Peyer's patch (tissue), 4 donors: Measurements from ENCODE around the gene LGALS4. TPM values are rescaled to one million over a fixed set of nuclear protein-coding genes. Genes with fewer than 3 reads are reported as not detected.
"Not testable (repeated sequence)": the region's sequence is repeated elsewhere in the genome, so short reads cannot be mapped to it uniquely, and the experiment has no call there.

Experiments
- DNase-seq, 3 donors: peaks; one replicate each; pipeline ENCODE4 v3.0.0-alpha.2; 2017 to 2019
- H3K27ac ChIP-seq, 4 donors: fragments of 200-600 bp; sonication (generic); one replicate each; pipeline ENCODE4 v1.5.1; 2016 to 2019
- H3K27me3 ChIP-seq, 2 donors: fragments of 200-600 bp; sonication (generic); one replicate each; pipeline ENCODE4 v1.5.1; 2019
- H3K36me3 ChIP-seq, 3 donors: fragments of 200-600 bp; sonication (generic); one replicate each; pipeline ENCODE4 v1.5.1; 2016 to 2019
- H3K4me1 ChIP-seq, 4 donors: fragments of 200-600 bp; sonication (generic); one replicate each; pipeline ENCODE4 v1.5.1; 2016 to 2019
- H3K4me3 ChIP-seq, 4 donors: fragments of 200-600 bp; sonication (generic); 1 replicate in 3 of 4; 2 replicates in 1 of 4; pipeline ENCODE4 v1.5.1; 2016 to 2019; ENCODE audit warnings: mild to moderate bottlenecking in 1 of 4
- H3K9me3 ChIP-seq, 4 donors: fragments of 200-600 bp; sonication (generic); one replicate each; pipeline ENCODE4 v1.5.1; 2016 to 2019; ENCODE audit warnings: mild to moderate bottlenecking in 1 of 4
- POLR2A ChIP-seq, 2 donors: fragments of 450-650 bp; IDR thresholded peaks; one replicate each; pipeline ENCODE4 v1.5.1; 2017; ENCODE audit warnings: antibody characterized with exemption in 2 of 2, mild to moderate bottlenecking in 2 of 2, moderate library complexity in 2 of 2
- total RNA-seq, 4 donors: library from RNA; depleted of rRNA; stranded (reverse); fragments of >200 nt; gene quantifications; one replicate each; pipeline ENCODE4 v1.1.0, GENCODE V29; 2016
- TF ChIP-seq, protein P1 (sequence below), 6 experiments: fragments of 450-650 bp in 4 of 6; fragments of 200-600 bp in 2 of 6; sonication (generic) in 1 of 6; IDR thresholded peaks; one replicate each; pipeline ENCODE4 v1.5.1; 2017 to 2019; ENCODE audit warnings: antibody characterized with exemption in 6 of 6, mild to moderate bottlenecking in 3 of 6, moderate library complexity in 1 of 6

The LGALS4 gene
- total RNA-seq, 4 donors from 2014 or later = 1,215 to 4,170 (median 2,579) TPM

DNA sequence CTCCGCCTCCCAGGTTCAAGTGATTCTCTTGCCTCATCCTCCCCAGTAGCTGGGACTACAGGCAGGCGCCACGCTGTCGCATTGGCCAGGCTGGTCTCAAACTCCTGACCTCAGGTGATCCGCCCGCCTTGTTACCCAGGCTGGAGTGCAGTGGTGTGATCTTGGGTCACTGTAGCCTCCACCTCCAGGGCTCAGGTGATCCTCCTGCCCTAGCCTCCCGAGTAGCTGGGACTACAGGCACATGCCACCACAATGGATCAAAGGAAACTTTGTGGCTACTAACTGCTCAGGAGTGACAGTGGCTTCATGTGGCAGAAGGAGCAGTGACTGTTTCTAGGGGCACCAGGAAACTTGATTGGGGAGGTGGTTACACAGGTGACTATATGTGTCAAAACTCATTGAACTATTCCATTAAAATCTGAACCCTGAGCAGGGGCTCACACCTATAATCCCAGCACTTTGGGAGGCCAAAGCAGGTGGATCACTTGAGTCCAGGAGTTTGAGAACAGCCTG lies 27.5 kb downstream of the LGALS4 start:
- TF ChIP-seq, protein P1, sequence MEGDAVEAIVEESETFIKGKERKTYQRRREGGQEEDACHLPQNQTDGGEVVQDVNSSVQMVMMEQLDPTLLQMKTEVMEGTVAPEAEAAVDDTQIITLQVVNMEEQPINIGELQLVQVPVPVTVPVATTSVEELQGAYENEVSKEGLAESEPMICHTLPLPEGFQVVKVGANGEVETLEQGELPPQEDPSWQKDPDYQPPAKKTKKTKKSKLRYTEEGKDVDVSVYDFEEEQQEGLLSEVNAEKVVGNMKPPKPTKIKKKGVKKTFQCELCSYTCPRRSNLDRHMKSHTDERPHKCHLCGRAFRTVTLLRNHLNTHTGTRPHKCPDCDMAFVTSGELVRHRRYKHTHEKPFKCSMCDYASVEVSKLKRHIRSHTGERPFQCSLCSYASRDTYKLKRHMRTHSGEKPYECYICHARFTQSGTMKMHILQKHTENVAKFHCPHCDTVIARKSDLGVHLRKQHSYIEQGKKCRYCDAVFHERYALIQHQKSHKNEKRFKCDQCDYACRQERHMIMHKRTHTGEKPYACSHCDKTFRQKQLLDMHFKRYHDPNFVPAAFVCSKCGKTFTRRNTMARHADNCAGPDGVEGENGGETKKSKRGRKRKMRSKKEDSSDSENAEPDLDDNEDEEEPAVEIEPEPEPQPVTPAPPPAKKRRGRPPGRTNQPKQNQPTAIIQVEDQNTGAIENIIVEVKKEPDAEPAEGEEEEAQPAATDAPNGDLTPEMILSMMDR (IDR thresholded peaks at IDR 0.05) = no peak
- no peak for TF ChIP-seq POLR2A (IDR thresholded peaks at IDR 0.05)
- Histone ChIP-seq H3K27ac (no peak overlapping the region), H3K9me3 (no peaks in the 10 kb centered on the region), H3K27me3 (no peaks in the 10 kb centered on the region), H3K4me3 (no peak overlapping the region), H3K36me3 (no peaks in the 10 kb centered on the region), H3K4me1 (no peaks in the 10 kb centered on the region)
- DNase-seq = no peak

DNA sequence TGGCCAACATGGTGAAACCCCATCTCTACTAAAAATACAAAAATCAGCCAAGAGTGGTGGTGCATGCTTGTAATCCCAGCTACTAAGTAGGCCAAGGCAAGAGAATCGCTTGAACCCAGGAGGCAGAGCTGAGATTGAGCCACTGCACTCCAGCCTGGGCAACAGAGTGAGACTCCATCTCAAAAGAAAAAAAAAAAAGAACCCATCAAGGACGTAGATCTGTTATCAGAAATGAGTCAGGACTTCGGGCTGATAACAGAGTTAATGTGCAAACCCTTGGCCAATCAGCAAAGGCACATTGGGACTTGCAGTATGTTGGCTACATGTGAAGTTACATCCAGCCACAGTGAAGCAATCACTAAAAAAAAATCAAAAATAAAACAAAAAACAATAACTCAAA lies 28.5 kb downstream of the LGALS4 start:
- DNase-seq = peak in 1 of 3 donors; percentile 75
- Histone ChIP-seq H3K4me3 (no peak overlapping the region), H3K36me3 (no peaks in the 10 kb centered on the region)

DNA sequence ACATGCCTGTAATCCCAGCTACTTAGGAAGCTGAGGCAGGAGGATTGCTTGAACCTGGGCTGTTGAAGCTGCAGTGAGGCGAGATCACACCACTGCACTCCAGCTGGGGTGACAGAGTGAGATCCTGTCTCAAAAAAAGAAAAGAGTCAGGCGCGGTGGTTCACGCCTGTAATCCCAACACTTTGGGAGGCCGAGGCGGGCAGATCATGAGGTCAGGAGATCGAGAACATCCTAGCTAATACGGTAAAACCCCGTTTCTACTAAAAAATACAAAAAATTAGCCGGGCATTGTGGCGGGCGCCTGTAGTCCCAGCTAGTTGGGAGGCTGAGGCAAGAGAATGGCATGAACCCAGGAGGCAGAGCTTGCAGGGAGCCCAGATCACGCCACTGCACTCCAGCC lies 30.5 kb downstream of the LGALS4 start:
- not testable (repeated sequence) for H3K4me1 ChIP-seq, H3K27ac ChIP-seq, DNase-seq, H3K36me3 ChIP-seq, H3K9me3 ChIP-seq, H3K27me3 ChIP-seq, H3K4me3 ChIP-seq

More for the DNA sequence above, 28.5 kb downstream of the LGALS4 start:
- TF ChIP-seq, protein P1 (IDR thresholded peaks at IDR 0.05) = no peak
- no peak for TF ChIP-seq POLR2A (IDR thresholded peaks at IDR 0.05)
- no peaks in the 10 kb centered on the region for H3K4me1 ChIP-seq
- H3K27ac ChIP-seq = no peak overlapping the region
- H3K9me3 ChIP-seq = no peaks in the 10 kb centered on the region
- H3K27me3 ChIP-seq = no peaks in the 10 kb centered on the region

DNA sequence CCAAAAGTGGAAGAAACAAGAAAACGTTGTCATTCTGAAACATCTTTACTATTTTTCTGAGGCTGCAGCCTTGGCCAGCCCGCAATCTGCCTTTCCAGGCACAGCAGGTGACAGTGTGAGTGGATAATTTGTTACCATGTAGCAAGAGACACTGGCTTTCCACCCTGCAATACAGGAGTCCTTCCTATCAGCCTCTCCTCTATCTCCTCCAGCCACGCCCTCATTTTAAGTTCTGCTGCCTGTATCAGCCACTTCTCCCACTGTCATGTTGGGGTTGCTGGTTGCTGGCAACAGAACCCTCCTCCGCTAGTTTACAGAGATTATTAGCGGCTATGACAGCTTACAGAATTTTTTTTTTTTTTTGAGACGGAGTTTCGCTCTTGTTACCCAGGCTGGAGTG lies 31.7 kb downstream of the LGALS4 start:
- no peaks in the 10 kb centered on the region for H3K9me3 ChIP-seq
- no peaks in the 10 kb centered on the region for H3K36me3 ChIP-seq
- no peak for TF ChIP-seq POLR2A (IDR thresholded peaks at IDR 0.05)
- TF ChIP-seq, protein P1 (IDR thresholded peaks at IDR 0.05) = no peak
- no peak overlapping the region for H3K4me3 ChIP-seq
- no peaks in the 10 kb centered on the region for H3K4me1 ChIP-seq
- no peak overlapping the region for H3K27ac ChIP-seq
- no peaks in the 10 kb centered on the region for H3K27me3 ChIP-seq
- DNase-seq = no peak

DNA sequence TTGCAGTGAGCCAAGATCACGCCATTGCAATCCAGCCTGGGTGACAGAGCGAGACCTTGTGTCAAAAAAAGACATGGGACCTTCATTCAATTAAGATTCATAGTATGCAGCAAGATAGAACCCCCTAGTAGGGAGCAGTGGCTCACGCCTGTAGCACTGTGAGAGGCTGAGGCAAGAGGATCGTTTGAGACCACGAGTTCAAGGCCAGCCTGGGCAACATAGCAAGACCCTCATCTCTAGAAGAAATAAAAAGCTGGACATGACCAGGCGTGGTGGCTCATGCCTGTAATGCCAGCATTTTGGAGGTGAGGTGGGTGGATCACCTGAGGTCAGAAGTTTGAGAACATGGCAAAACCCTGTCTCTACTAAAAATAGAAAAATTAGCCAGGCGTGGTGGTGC lies 32.3 kb downstream of the LGALS4 start:
- TF ChIP-seq, protein P1 (IDR thresholded peaks at IDR 0.05) = no peak
- Histone ChIP-seq H3K27me3 (no peaks in the 10 kb centered on the region), H3K4me1 (no peaks in the 10 kb centered on the region), H3K9me3 (no peaks in the 10 kb centered on the region), H3K4me3 (no peak overlapping the region), H3K27ac (no peak overlapping the region), H3K36me3 (no peaks in the 10 kb centered on the region)
- DNase-seq = no peak

DNA sequence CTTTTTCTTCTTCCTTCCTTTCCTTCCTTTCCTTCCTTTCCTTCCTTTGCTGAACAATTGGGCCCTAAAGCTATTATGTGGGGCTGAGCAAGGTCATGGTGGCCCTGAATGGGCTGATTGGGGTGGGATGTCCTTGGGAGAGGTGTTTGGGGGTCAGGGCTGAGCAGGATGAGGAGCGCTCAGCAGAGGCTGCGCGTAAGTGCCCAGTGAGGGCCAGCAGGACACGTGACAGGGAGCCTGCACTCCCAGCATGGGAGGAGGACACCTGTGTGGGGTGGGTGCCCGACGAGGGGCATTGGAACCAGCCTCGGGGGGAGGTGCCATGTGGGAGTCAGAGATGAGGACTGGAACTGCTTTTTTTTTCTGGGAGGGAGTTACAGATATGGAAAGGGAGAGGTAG lies 34.0 kb downstream of the LGALS4 start:
- Histone ChIP-seq H3K9me3 (no peaks in the 10 kb centered on the region), H3K4me1 (no peaks in the 10 kb centered on the region), H3K36me3 (no peaks in the 10 kb centered on the region), H3K27me3 (no peaks in the 10 kb centered on the region), H3K27ac (no peak overlapping the region), H3K4me3 (no peak overlapping the region)
- no peak for DNase-seq
- TF ChIP-seq, protein P1 (IDR thresholded peaks at IDR 0.05) = no peak
- TF ChIP-seq POLR2A (IDR thresholded peaks at IDR 0.05) = no peak
